Hepatocyte (in vitro differentiated cells): Measurements from ENCODE around the gene COL2A1.
A peak's percentile ranks its signal among the peaks of the same experiment; 100 is the strongest.

ENCODE experiments used
- EZH2phosphoT487 ChIP-seq: fragments of 200-600 bp; sonication (generic); IDR thresholded peaks from one replicate; pipeline ENCODE4 v1.6.1; 2018; ENCODE audit warnings: antibody characterized with exemption, mild to moderate bottlenecking, low read depth, moderate library complexity; ENCODE audit not compliant: unreplicated experiment, severe bottlenecking
- TF ChIP-seq, protein P1 (sequence below): fragments of 200-600 bp; sonication (generic); IDR thresholded peaks from 2 replicates; pipeline ENCODE4 v1.5.1; 2016; ENCODE audit warnings: antibody characterized with exemption, mild to moderate bottlenecking; ENCODE audit not compliant: poor library complexity

DNA sequence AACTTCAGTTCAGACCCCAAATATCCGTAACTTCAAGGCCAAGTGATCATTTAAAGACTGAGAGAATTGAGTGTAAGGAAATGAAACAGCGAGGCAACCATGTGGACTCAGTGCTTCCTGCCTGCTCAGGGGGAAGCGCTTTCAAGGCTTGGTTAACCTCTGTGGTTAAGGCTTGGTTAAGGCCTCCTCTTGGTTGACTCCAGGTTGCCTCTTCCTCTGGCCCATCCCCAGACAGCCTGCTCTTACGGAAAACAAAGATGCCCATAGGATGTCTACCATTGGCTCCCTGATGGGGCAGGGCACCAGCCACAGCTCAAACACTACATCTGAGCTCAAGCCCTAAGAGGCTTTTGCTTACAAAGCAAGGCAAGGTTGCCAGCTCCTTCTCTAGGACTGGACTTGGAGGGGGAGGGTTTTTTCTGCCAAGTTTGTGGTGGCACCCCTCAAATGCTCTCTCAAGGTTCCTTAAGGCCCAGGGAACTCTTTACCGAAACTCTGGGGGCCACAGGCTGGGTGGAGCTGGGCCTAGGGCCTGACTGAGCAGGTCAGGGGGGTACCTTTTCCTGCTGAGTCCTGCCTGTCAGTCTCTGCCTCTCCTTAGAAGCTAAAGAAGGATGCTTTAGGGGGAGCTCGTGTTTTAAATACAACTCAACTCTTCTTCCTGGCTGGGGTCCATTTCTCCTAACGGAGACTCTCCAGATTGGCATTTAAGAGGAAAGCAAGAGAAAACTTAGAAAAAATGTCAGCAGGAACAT, 13.7 kb downstream of the COL2A1 start:
- TF ChIP-seq, protein P1, sequence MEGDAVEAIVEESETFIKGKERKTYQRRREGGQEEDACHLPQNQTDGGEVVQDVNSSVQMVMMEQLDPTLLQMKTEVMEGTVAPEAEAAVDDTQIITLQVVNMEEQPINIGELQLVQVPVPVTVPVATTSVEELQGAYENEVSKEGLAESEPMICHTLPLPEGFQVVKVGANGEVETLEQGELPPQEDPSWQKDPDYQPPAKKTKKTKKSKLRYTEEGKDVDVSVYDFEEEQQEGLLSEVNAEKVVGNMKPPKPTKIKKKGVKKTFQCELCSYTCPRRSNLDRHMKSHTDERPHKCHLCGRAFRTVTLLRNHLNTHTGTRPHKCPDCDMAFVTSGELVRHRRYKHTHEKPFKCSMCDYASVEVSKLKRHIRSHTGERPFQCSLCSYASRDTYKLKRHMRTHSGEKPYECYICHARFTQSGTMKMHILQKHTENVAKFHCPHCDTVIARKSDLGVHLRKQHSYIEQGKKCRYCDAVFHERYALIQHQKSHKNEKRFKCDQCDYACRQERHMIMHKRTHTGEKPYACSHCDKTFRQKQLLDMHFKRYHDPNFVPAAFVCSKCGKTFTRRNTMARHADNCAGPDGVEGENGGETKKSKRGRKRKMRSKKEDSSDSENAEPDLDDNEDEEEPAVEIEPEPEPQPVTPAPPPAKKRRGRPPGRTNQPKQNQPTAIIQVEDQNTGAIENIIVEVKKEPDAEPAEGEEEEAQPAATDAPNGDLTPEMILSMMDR: peak; percentile 39
- no peak for TF ChIP-seq EZH2phosphoT487
